ENCODE results near the gene MAP2K6. TPM values are rescaled to one million over a fixed set of nuclear protein-coding genes. Genes with fewer than 3 reads are reported as not detected.

Gene MAP2K6
- polyA plus RNA-seq, 1 of the 3 experiments (the other 2 are of a cell fraction), result 6.7 TPM

GRCh38 chr17:69418535-69418934 lies 4.0 kb downstream of the MAP2K6 start:
- no peaks in the 10 kb centered on the region for H3K27me3 ChIP-seq (ENCODE audit: insufficient read depth)
- no peak for DNase-seq
- TF ChIP-seq SMC3 (IDR thresholded peaks at IDR 0.05; ENCODE audit: low read depth, low read length) (no peak), FOXJ3 (CRISPR knock-in tag; IDR thresholded peaks at IDR 0.05) (no peak), JUND (IDR thresholded peaks at IDR 0.05) (0 out of 2 replicates have a peak, but pooled peaks have one; percentile 21), MEF2A (IDR thresholded peaks at IDR 0.05; ENCODE audit: borderline replicate concordance, low read depth) (no peak), POLR2AphosphoS5 (IDR thresholded peaks at IDR 0.05; ENCODE audit: low read depth, low read length) (no peak)
- H3K4me1 ChIP-seq (ENCODE audit: control insufficient read depth in 1 of 2, insufficient read depth in 2 of 2, low read depth in 1 of 2, low read length in 1 of 2), result peaks cover 21 to 32% of the 10 kb centered on the region in 2 experiments; a peak in 3 of 4 replicates
- ChIA-PET POLR2A (no interaction called here), CTCF (interaction anchor here (1.3 to 1.8 kb wide), 2 partner anchors 9 to 24 kb away, joined by 4 to 6 read pairs; no protein-coding TSS in a partner anchor)
- H3K9me3 ChIP-seq, result no peaks in the 10 kb centered on the region
- H4K20me1 ChIP-seq (ENCODE audit: insufficient read depth), result no peaks in the 10 kb centered on the region
- H3K9me2 ChIP-seq, result no peaks in the 10 kb centered on the region
- peaks cover 13% of the 10 kb centered on the region; the same call in 1 of the 2 replicates for H3K79me2 ChIP-seq (ENCODE audit: insufficient read depth)
- 80% methylated on average over 2 of the region's 2 CpGs for WGBS (ENCODE audit: low lambda C conversion rate)
- H3K36me3 ChIP-seq (replicated peaks in 1 of 2; ENCODE audit: control insufficient read depth in 1 of 2, insufficient read depth in 2 of 2, low read length in 1 of 2), result no peaks in the 10 kb centered on the region
- peak overlapping the region in 1 of 2 experiments; percentile 18; a peak in 2 of 4 replicates for H3K4me3 ChIP-seq (ENCODE audit: low read depth in 2 of 2, low read length in 1 of 2)
- H3K9ac ChIP-seq, result no peak overlapping the region
- H3F3A ChIP-seq (replicated peaks; ENCODE audit: insufficient read depth), result peaks cover 4% of the 10 kb centered on the region
- H3K4me2 ChIP-seq, result peak overlapping the region; percentile 64
- peak overlapping the region; percentile 39 to 74; a peak in 2 of 4 replicates for H3K27ac ChIP-seq (ENCODE audit: low read depth in 2 of 2, low read length in 1 of 2)
- H2AFZ ChIP-seq (ENCODE audit: low read depth), result peak overlapping the region; percentile 72; the same call in 1 of the 2 replicates

DNA sequence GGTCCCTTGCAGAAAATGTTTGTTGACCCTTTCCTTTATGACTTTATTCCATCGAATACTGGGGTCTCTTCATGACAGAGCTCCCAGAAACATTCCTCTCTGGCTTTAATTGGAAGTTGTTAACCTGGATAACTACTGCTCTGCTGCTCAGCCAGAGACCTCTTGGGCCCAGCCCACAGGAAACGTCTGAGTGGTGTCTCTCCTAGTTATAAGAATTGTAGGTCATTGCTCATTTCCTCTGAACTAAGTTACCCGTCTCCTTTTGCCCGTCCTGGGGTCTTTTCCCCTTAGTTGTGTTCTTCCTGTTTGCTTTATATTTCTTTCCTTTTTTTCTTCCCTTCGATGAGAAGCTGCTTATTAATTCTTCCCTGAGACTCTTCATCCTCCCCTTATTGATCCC lies 9.0 kb downstream of the MAP2K6 start:
- Histone ChIP-seq H3K27me3 (ENCODE audit: insufficient read depth) (no peaks in the 10 kb centered on the region), H3K9me3 (no peaks in the 10 kb centered on the region), H3F3A (replicated peaks; ENCODE audit: insufficient read depth) (no peaks in the 10 kb centered on the region), H3K9ac (no peak overlapping the region), H3K36me3 (replicated peaks in 1 of 2; ENCODE audit: control insufficient read depth in 1 of 2, insufficient read depth in 2 of 2, low read length in 1 of 2) (no peaks in the 10 kb centered on the region), H3K4me2 (no peak overlapping the region; the same call in 1 of the 2 replicates), H3K4me3 (ENCODE audit: low read depth in 2 of 2, low read length in 1 of 2) (no peak overlapping the region), H2AFZ (ENCODE audit: low read depth) (peak overlapping the region; percentile 19; the same call in 1 of the 2 replicates), H3K9me2 (no peaks in the 10 kb centered on the region), H4K20me1 (ENCODE audit: insufficient read depth) (no peaks in the 10 kb centered on the region), H3K79me2 (ENCODE audit: insufficient read depth) (0 out of 2 replicates have a peak, but pooled peaks cover 7% of the 10 kb centered on the region), H3K27ac (ENCODE audit: low read depth in 2 of 2, low read length in 1 of 2) (no peak overlapping the region), H3K4me1 (ENCODE audit: control insufficient read depth in 1 of 2, insufficient read depth in 2 of 2, low read depth in 1 of 2, low read length in 1 of 2) (peaks cover 3 to 13% of the 10 kb centered on the region in 2 experiments; a peak in 2 of 4 replicates)
- ChIA-PET CTCF (interaction anchor here (0.8 to 2.0 kb wide), 4 partner anchors 10 to 102 kb away, joined by 3 to 5 read pairs (median 4); no protein-coding TSS in a partner anchor), POLR2A (no interaction called here)
- no peak for TF ChIP-seq GATA2 (CRISPR knock-in tag; IDR thresholded peaks at IDR 0.05)
- no peak for TF ChIP-seq SMC3 (IDR thresholded peaks at IDR 0.05; ENCODE audit: low read depth, low read length)
- TF ChIP-seq, protein P1, sequence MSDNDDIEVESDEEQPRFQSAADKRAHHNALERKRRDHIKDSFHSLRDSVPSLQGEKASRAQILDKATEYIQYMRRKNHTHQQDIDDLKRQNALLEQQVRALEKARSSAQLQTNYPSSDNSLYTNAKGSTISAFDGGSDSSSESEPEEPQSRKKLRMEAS (IDR thresholded peaks at IDR 0.05; ENCODE audit: low read depth), result no peak
- no peak for TF ChIP-seq USF2 (IDR thresholded peaks at IDR 0.05; ENCODE audit: borderline replicate concordance, low read depth, low read length)
- no peak for TF ChIP-seq RAD21 (IDR thresholded peaks at IDR 0.05; ENCODE audit: low read length)
- TF ChIP-seq TCF12 (IDR thresholded peaks at IDR 0.05), result no peak
- no peak for TF ChIP-seq RCOR1 (IDR thresholded peaks at IDR 0.05; ENCODE audit: low read length)
- no peak for TF ChIP-seq YY1 (IDR thresholded peaks at IDR 0.05; ENCODE audit: low read depth)
- TF ChIP-seq CHD2 (IDR thresholded peaks at IDR 0.05; ENCODE audit: low read length, partially characterized antibody), result no peak
- TF ChIP-seq MXI1 (IDR thresholded peaks at IDR 0.05; ENCODE audit: low read depth, low read length), result no peak
- no peak for TF ChIP-seq CTCF (IDR thresholded peaks at IDR 0.05)
- TF ChIP-seq PBX3 (IDR thresholded peaks at IDR 0.05), result no peak; the same call in 1 of the 2 replicates
- TF ChIP-seq JUND (IDR thresholded peaks at IDR 0.05), result no peak
- no peak for TF ChIP-seq FOXJ3 (CRISPR knock-in tag; IDR thresholded peaks at IDR 0.05)
- no peak for DNase-seq
- 47% methylated on average over 5 of the region's 5 CpGs for WGBS (ENCODE audit: low lambda C conversion rate)
